Psoas muscle (tissue), 8 donors: ENCODE data around the gene AP2B1. TPM values are rescaled to one million over a fixed set of nuclear protein-coding genes. Genes with fewer than 3 reads are reported as not detected.

Experiments used
- ATAC-seq, 4 donors: fragments of 200-7000 bp; cut with Tn5 transposase; one replicate each; pipeline ENCODE4 v1.9.1; 2020; ENCODE audit warnings: moderate library complexity in 3 of 4, mild to moderate bottlenecking in 2 of 4
- DNase-seq, 2 donors: peaks; one replicate each; pipeline ENCODE4 v3.0.0-alpha.2; 2020
- H3K27ac ChIP-seq: fragments of 200-600 bp; one replicate; pipeline ENCODE4 v1.8.0; 2022
- H3K27me3 ChIP-seq, 3 donors: fragments of 200-600 bp in 1 of 3; one replicate each; pipeline versions ENCODE4 v1.6.1 to v1.8.0; 2013 to 2022; ENCODE audit warnings: low read length in 2 of 3, mild to moderate bottlenecking in 2 of 3, moderate library complexity in 1 of 3; ENCODE audit not compliant: insufficient read depth in 3 of 3
- H3K36me3 ChIP-seq, 2 donors: fragments of 200-600 bp in 1 of 2; one replicate each; pipeline versions ENCODE4 v1.6.1 to v1.8.0; 2013 to 2022; ENCODE audit warnings: low read depth in 1 of 2, mild to moderate bottlenecking in 1 of 2, moderate library complexity in 1 of 2; ENCODE audit not compliant: insufficient read depth in 1 of 2
- H3K4me1 ChIP-seq: fragments of 200-600 bp; one replicate; pipeline ENCODE4 v1.8.0; 2022
- H3K4me3 ChIP-seq: fragments of 200-600 bp; one replicate; pipeline ENCODE4 v1.8.0; 2022; ENCODE audit warnings: mild to moderate bottlenecking
- H3K9me3 ChIP-seq: fragments of 200-600 bp; one replicate; pipeline ENCODE4 v1.8.0; 2022
- WGBS, 3 donors: extraction: QIAGEN DNeasy Blood & Tissue Kit; methylation state at CpG; one replicate each; pipeline versions ENCODE4 v1.1.6 to v1.1.7; 2013; 5-methylcytosine and 5-hydroxymethylcytosine counted together
- intact Hi-C, 2 donors: fragments of 100-400 bp; cut with DNase I; formaldehyde crosslinking; loops; one replicate each; pipeline versions ENCODE4 v1.11.0 to v1.14.2; 2022
- polyA plus RNA-seq, 3 donors: library from polyadenylated mRNA; stranded (reverse); fragments of 200-250 nt; gene quantifications; one replicate each; pipeline ENCODE4 v1.2.3, GENCODE V29; 2013
- total RNA-seq, 4 donors: library from RNA; stranded (reverse); fragmentation: NEBNext Ultra II Directional in 2 of 4; extraction: Animal tissue kit (Norgen Biotek cat#: 25700) in 2 of 4; gene quantifications; one replicate each; pipeline versions ENCODE4 v1.2.1 to v1.2.4, GENCODE V29; 2021 to 2023
- TF ChIP-seq, protein P1 (sequence below): fragments of 200-600 bp; IDR thresholded peaks from one replicate; pipeline ENCODE4 v1.8.0; 2022; ENCODE audit warnings: antibody characterized with exemption
- donor health status: healthy with polysubstance abuse.
- donor health status: DM: no; HTN: no; CAD: no; lungs with moderate emphysema.
- donor health status: Bipolar disorder and iron deficiency.
- donor health status: healthy.
- donor health status: DM: yes; HTN: yes; CAD: no.
- donor health status: DM: no; HTN: no; CAD: no.
- donor health status: DM: no; HTN: no; CAD: no.
- donor health status: DM: yes; HTN: yes; CAD: no.

AP2B1 gene
- total and polyA plus RNA-seq, 7 donors, result 20.0 to 92.4 (median 63.2) TPM

DNA sequence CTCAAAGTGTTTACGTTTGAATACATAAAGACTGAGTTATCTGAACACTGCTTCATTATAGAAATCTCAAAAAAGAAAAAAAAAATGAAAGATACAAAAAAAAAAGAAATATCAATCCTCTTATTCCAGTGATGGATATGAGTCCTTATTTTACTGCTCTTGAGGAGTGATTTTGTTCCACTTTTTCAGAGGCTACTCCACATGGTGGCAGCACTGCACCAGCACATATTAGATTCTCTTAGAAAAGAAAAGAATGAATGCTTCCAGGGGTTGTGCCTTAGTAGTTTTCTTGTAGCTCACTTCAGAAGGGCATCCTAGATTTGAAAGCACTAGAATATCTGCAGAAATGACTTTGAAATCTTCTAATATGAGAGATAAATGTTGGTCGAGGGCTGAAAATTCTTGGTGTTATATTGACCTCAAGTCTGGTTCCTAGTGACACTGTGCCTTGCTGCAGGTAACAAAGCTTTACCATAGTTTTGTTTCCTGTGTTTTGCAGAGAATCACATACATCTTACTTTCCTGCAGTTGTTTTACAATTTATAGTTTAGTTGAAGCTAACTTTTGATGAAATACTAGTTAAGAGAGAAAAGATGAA lies 25.9 kb downstream of the AP2B1 start:
- WGBS, 3 donors, result 65 to 94% (median 81%) methylated on average over 2 of the region's 2 CpGs
- peaks cover 33% of the 10 kb centered on the region for H3K4me1 ChIP-seq
- TF ChIP-seq, protein P1, sequence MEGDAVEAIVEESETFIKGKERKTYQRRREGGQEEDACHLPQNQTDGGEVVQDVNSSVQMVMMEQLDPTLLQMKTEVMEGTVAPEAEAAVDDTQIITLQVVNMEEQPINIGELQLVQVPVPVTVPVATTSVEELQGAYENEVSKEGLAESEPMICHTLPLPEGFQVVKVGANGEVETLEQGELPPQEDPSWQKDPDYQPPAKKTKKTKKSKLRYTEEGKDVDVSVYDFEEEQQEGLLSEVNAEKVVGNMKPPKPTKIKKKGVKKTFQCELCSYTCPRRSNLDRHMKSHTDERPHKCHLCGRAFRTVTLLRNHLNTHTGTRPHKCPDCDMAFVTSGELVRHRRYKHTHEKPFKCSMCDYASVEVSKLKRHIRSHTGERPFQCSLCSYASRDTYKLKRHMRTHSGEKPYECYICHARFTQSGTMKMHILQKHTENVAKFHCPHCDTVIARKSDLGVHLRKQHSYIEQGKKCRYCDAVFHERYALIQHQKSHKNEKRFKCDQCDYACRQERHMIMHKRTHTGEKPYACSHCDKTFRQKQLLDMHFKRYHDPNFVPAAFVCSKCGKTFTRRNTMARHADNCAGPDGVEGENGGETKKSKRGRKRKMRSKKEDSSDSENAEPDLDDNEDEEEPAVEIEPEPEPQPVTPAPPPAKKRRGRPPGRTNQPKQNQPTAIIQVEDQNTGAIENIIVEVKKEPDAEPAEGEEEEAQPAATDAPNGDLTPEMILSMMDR, result peak; percentile 69
- no peaks in the 10 kb centered on the region for H3K27me3 ChIP-seq
- no peak overlapping the region for H3K4me3 ChIP-seq
- DNase-seq (peak in 1 of 2 donors; percentile 27), ATAC-seq (peak in 2 of 4 donors; percentile 45 to 49)
- H3K36me3 ChIP-seq, result peaks cover 0 to 47% of the 10 kb centered on the region in 2 donors
- intact Hi-C loops, result loop anchor here (1.0 to 2.0 kb wide), 2 partner anchors 134 to 136 kb away; no protein-coding TSS in a partner anchor
- no peaks in the 10 kb centered on the region for H3K9me3 ChIP-seq
- no peak overlapping the region for H3K27ac ChIP-seq

DNA sequence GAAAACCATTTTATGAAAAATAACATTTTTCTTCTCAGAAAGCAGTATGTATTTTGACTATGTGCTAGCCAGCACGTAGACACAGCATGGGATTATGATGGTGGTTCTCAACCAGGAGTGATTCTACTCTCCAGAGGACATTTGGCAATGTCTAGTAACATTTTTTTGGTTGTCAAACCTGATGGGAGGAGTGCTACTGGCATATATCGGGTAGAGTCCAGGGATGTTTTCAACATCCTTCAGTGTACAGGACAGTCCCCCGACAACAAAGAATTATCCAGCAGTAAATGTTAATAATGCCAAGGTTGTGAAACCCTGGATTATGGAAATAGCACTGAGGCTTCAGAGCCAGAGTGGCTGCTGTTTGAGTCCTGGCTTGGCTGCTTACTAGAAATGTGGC lies 27.7 kb downstream of the AP2B1 start:
- 26 to 36% (median 34%) methylated on average over 3 of the region's 3 CpGs for WGBS, 3 donors
- Histone ChIP-seq H3K27me3 (no peaks in the 10 kb centered on the region), H3K9me3 (no peaks in the 10 kb centered on the region), H3K27ac (peak overlapping the region; percentile 81), H3K4me1 (peaks cover 44% of the 10 kb centered on the region), H3K36me3 (peaks cover 0 to 30% of the 10 kb centered on the region in 2 donors), H3K4me3 (no peak overlapping the region)
- intact Hi-C loops, result loop anchor here in 1 of 2 donors (5.0 kb wide), 1 partner anchor 42 kb away; no protein-coding TSS in a partner anchor
- ATAC-seq (peak in 3 of 4 donors; percentile 54 to 59 (median 55)), DNase-seq (no peak)
- TF ChIP-seq, protein P1, result no peak

DNA sequence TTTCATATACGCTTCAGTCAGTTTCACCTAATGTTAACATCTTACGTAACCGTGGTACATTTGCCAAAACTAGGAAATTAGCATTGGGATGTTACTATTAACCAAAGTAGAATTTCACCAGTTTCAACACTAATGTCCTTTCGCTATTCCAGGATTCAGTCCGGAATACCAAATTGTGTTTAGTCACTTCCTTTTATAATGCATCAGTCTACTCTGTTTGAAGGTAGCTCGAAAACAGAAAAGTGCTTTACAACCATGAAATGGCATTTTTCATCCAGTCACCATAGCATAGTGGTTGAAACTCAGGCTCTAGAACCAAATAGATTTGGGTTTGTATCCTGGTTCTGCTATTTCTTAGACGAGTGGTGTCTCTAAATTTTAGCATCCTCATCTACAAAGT lies 29.4 kb downstream of the AP2B1 start:
- peak overlapping the region; percentile 81 for H3K27ac ChIP-seq
- ATAC-seq, result peak in 2 of 4 donors; percentile 3 to 7
- WGBS, 3 donors, result 74 to 86% (median 75%) methylated on average over 7 of the region's 7 CpGs
- TF ChIP-seq, protein P1, result no peak
- H3K4me1 ChIP-seq, result peaks cover 56% of the 10 kb centered on the region
- H3K4me3 ChIP-seq, result peak overlapping the region; percentile 5
- H3K9me3 ChIP-seq, result no peaks in the 10 kb centered on the region
- peaks cover 0 to 12% of the 10 kb centered on the region in 2 donors for H3K36me3 ChIP-seq
- no peaks in the 10 kb centered on the region for H3K27me3 ChIP-seq
- no peak for DNase-seq
- intact Hi-C loops, result loop anchor here in 1 of 2 donors (2.0 to 5.0 kb wide), 2 partner anchors 41 to 124 kb away; no protein-coding TSS in a partner anchor

DNA sequence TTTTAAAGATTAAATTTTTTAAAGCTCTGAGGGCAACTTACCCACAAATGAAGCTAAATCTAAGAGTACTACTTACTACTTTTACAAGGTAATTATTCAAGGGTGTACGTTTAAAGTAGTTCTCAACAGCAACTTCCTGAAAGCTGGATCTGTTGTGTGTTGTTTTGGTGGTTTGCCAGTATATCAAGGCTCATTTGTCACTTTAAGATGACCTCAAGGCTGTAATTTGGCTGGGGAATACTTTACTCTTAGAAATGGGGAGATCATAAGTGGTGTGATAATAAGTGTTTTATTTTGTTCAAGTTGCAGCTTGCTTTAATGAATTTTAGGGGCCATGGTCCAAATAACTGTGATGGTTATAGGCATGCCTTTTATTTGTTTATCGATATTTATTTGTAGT lies 30.4 kb downstream of the AP2B1 start:
- no peaks in the 10 kb centered on the region for H3K9me3 ChIP-seq
- peak overlapping the region; percentile 17 for H3K4me3 ChIP-seq
- no peaks in the 10 kb centered on the region for H3K27me3 ChIP-seq
- TF ChIP-seq, protein P1, result no peak
- peak overlapping the region; percentile 81 for H3K27ac ChIP-seq
- intact Hi-C loops, result loop anchor here in 1 of 2 donors (2.0 to 5.0 kb wide), 2 partner anchors 40 to 123 kb away; no protein-coding TSS in a partner anchor
- peaks cover 63% of the 10 kb centered on the region for H3K4me1 ChIP-seq
- H3K36me3 ChIP-seq, result peaks cover 0 to 3% of the 10 kb centered on the region in 2 donors
- peak in 3 of 4 donors; percentile 45 to 48 (median 45) for ATAC-seq
- no peak for DNase-seq
- WGBS, 3 donors, result 29 to 43% (median 33%) methylated on average over 2 of the region's 2 CpGs
